ENCODE results near the gene APOBR.
A peak's percentile ranks its signal among the peaks of the same experiment; 100 is the strongest.
"Not testable (repeated sequence)": the region's sequence is repeated elsewhere in the genome, so short reads cannot be mapped to it uniquely, and the experiment has no call there.

The APOBR gene, protein sequence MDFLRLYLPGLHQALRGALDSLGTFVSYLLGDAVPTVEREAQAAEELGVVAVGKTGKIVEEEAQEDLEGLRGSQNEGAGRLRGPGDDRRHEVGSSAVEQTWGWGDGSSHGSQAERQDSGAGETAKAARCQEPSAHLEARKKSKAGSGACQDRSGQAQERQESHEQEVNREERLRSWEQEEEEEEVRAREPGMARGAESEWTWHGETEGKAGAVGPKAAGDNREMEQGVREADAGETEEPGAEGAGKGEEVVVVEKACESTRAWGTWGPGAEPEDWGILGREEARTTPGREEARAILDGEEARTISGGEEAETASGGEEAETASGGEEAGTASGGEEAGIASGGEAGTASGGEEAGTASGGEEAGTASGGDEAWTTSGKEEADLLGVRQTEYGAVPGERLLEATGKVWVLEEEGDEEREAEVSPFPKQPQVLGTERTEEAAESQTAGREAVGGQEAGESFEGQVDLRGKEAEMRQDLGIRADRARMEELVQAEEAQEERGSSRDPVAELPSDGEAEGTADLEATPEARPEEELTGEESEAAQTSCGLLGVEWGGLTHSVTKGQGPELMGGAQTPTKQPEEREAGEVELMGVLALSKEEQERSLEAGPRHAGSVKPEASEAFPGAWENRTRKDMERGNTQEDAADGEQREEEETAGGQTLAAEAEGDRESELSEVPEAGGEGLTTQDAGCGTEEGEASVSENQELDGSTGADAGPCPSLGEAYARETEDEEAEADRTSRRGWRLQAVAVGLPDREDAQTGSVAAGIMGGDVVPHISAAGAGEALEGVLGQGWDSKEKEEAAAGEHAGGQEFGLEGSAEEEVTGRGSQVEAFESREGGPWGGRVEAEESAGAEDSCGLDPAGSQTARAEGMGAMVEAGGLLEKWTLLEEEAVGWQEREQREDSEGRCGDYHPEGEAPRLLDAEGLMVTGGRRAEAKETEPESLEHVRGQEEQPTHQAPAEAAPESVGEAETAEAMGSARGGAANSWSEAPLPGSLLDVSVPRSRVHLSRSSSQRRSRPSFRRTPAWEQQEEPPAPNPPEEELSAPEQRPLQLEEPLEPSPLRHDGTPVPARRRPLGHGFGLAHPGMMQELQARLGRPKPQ

DNA sequence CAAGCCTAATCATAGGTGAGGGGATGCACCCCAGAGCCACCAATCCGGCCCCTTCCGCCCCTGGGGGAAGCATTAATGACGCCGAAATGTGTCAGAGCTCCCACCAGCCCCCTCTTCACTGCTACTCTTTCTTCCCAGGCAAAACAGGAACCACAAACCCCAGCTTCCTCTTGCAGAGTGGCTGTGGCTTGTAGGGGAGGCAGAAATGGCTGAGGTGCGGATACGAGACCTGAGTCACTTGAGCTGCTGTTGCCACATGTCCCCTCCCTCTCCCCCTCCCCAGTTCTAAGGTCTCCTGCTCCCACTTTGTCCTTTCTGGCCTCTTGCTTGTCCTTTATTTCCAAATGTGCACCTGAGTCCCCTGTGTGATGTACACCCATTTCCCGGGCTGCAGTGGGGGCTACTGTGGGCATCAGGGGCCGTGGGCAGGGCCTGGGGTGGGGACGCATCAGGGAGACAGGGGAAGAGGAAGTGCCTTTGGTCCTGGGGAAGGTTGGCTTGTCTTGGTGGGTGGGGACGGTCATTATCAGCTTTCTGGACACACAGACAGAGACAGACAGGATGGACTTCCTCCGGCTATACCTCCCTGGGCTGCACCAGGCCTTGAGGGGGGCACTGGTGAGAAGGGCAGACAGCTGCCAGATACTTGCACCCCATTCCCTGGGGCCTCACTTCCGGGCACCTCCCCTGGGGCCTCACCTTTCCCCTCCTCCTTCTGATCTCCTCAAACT lies at the start of gene APOBR:
Gene APOBR, plus strand, starts transcription at position 523 of the 731 bp plus-strand sequence. Its CDS starts 39 bp downstream, at position 562.
- DNase-seq (ENCODE audit: low read depth in 2 of 2) = peak; percentile 79 to 81

DNA sequence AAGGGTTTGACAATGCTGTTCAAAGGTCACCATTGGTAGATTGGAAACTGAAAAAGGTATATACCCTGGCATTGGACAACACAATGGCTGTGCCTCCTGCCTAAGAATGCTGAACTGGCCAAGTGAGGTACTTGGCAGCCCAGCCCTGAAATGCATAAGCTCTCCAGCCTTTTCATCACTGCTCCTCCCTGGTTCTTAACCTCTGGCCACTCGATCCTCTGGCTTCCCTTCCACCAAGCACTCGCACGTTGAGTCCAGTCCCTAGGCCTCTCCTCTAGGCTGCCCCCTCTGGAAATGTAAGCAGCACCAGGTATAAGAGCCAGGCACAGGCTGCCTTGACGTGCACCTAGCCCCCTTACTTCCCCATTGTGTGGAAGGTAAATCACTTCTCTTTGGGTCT lies 48.1 kb upstream of the APOBR start:
- not testable (repeated sequence) for DNase-seq (ENCODE audit: low read depth in 2 of 2)

DNA sequence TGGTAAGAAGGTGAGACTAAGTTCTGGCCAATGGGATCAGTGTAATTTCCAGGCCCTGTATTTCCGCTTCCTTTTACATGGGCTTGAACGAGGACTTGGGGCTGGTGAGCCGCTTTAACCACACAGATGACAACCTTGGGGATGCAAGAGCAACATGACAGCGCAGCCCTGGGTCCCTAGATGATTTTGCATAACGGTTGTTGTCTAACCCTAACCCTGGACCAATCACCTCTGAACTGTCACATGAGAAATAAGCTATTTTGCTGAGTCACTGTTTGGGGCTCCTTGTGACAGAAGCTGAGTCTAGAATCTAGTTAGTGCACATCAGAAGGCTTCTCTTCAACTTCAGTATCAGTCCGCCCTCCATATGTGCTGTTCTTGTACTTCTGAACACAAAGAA lies 47.4 kb upstream of the APOBR start:
- not testable (repeated sequence) for DNase-seq (ENCODE audit: low read depth in 2 of 2)

DNA sequence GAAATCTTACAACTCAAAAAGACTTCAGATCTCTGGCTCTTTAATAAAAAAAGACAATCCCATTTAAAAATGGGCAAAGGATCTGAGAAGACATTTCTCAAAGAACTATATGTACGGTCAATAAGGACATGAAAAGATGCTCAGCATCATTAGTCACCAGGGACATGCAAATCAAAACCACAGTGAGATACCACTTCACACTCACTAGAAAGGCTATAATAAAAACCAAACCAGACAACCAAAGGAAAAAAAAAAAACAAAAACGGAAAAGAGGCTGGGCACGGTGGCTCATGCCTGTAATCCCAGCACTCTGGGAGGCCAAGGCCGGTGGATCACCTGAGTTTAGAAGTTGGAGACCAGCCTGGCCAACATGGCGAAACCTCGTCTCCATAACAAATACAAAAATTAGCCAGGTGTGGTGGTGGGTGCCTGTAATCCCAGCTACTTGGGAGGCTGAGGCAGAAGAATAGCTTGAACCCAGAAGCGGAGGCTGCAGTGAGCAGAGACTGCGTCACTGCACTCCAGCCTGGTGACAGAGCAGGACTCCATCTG lies 20.7 kb upstream of the APOBR start:
- no peak for DNase-seq (ENCODE audit: low read depth in 2 of 2)

DNA sequence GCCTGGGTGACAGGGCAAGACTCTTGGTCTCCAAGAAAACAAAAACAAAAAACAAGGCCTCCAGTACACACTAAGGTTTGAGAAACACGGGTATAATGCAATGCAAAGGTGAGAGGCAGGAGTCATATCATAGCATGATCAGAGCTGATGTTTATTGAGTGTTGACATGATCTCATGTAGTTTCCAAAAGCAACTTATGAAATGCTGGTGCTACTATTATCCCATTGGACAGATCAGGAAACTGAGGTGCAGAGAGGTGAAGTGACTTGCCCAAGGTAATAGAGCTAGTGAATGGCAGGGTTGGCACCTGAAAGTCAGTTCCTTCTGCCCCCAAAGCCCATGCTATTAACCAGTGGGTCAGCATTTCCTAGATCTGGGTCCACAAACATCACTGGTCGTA lies 19.2 kb upstream of the APOBR start:
- no peak for DNase-seq (ENCODE audit: low read depth in 2 of 2)

DNA sequence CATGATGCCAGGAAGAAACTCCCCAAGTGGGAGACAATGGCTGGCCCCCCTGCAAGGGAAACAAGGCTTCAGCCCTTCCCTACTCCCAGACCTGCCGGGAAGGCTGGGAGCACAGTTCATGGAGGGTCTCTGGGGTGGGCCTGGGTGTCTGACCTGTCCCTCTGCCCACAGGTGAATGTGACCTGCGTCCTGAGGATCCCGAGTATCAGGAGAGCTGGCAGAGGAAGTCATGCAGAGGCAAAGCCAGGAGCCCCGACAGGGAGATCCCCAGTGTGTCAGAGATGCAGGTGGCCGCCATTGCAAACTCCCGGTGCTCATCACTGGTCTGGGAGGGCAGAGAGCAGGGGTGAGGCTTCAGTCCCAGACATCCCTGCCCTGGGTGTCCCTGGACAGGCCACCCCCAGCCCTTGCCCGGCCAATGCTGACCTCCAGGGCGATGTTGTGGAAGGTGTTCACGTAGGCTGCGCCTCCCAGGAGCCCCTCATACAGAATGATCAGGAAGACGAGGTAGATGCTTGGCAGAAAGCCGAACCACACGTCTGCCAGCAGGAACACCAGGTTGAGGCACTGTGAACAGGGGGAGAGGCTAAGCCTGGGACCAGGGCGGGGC lies 17.0 kb upstream of the APOBR start:
- DNase-seq (ENCODE audit: low read depth in 2 of 2) = no peak

DNA sequence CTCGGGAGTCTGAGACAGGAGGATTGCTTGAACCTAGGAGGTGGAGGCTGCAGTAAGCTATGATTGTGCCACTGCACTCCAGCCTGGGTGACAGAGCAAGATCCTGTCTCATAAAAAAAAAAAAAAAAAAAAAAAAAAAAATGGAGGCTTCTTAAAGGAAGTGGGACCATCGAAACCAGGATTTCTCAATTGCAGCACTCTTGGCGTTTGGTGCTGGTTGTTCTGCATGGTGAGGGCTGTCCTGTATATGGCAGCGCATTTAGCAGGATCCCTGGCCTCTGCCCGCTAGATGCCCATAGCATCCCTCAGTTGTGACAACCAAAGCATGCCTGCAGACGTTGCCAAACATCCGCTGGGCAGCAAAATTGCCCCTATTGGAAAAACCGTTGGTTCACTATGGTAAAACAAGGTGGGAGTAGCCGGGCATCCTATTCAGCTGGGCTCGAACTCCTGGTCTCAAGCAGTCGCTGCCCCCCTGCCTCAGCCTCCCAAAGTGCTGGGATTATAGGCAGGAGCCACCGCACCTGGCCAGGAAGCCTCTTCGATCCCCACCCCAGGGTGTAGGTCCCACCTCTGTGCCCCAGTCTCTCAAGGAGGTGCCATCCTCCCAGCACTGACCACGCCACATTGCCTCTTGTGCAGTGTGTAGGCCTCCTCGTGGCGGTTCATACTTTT lies 15.8 kb upstream of the APOBR start:
- DNase-seq (ENCODE audit: low read depth in 2 of 2) = no peak

DNA sequence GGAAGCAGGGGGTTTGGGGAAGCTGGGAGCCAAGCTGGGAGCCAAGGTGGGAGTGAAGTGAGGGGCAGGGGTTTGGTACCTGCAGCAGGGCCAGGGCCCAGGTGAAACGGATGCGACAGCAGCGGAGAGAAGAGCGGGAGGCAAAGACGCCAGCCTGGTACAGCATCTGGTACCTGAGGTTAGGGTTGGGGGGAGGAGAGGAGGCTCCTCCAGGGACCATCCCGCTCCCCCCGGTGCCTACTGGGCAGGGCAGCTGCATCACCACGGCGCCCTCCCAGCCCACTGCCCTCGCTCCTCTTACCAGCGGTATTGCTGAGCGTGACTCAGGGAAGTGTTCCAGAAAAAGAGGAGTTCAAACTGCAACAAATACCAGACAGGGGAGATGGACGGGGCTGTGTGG lies 12.4 kb upstream of the APOBR start:
- no peak for DNase-seq (ENCODE audit: low read depth in 2 of 2)

DNA sequence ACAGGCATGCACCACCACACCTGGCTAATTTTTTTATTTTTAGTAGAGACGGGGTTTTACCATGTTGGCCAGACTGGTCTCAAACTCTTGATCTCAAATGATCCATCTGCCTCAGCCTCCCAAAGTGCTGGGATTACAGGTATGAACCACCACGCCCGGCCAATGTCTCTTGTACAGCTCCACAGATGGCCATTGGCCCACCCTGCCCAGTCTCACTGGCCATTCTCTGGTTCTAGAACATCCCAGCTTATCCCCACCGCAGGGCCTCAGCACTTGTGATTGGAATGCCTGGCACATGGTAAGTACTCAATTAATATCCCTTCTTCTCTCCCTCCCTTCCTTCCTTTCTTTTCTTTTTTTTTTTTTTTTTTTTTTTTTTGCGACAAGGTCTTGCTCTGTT lies 11.1 kb upstream of the APOBR start:
- DNase-seq (ENCODE audit: low read depth in 2 of 2) = not testable (repeated sequence)

DNA sequence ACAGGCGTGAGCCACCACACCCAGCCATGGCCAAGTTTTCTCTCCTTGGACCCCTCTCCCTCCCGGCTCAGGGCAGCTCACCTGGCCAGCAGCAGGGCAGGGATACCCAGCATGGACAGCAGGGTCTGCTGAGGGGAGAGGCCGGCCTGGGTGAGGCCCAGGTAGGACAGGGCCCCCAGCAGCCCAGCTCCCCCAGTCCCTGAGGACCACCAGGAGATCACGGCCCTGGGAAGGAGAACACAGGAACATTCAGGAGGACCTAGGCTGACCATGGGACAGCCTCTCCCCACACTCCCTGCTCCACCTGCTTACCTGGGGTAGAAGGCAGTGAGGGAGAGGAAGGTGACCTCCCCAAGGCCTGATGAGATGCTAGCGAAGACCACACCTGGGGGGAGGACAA lies 8.2 kb upstream of the APOBR start:
- DNase-seq (ENCODE audit: low read depth in 2 of 2) = no peak

DNA sequence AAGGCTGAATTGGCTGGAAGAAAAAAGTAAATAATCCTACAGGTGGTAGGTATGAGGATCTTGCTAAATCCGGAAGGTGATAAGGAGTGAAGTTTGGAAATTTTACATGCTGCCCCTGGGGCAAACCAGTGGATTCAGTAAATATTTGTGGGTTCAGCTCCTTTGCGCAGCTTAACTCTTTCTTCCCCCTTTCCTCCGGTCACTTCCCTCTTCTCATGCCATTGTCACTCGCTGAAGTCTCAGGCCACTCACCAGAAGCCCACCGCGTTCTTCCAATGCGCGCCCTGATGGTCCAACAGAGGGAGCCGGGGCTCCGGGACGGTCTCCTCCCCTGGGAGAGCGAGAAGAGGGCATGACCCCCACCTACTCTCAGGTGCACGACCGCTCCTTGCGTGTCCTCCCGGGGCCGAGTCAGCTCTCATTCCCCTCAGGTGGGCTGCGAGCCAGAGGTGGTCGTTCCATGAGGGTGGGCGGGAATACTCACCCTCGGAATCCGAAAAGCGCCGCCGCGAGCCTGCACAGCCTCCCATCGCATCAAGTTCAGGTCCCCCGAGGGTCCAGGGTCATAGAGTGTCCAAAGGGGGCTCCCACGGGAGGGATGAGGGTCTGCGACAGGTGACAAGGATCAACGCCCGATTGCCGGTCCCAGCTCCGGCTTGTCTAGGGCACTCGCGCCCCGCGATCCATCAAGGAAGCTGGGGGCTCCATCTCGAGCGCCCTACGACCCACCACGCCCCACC lies 3.0 kb upstream of the APOBR start:
- no peak for DNase-seq (ENCODE audit: low read depth in 2 of 2)

DNA sequence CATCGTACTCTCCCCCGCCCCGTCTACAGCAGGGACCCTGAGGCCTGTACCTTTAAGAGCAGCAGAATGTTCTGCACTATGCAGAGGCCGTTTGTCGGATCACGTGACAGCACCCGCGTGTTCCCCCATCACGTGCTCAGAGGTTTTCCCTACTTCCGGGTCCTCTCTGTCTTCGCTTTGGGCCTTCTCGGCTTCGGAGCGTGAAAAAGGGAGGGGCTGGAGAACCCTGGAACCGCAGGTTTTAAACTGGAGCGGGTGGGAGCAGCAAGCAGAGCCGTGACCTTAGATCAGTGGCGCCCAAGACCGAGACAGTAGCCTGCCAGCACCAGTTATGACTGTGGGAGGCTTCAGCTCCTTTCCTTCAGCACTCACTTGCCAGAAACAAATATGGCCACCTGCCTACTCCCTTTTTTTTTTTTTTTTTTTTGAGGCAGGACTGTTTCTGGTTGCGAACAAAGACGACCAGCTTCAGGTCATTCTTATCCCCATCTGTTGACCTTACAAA lies 2.4 kb upstream of the APOBR start, which contains the start of gene CLN3:
Gene CLN3, minus strand, starts transcription at position 105 of the 505 bp plus-strand sequence. CDS start 315 bp downstream, outside the sequence.
- DNase-seq (ENCODE audit: low read depth in 2 of 2) = peak; percentile 82

DNA sequence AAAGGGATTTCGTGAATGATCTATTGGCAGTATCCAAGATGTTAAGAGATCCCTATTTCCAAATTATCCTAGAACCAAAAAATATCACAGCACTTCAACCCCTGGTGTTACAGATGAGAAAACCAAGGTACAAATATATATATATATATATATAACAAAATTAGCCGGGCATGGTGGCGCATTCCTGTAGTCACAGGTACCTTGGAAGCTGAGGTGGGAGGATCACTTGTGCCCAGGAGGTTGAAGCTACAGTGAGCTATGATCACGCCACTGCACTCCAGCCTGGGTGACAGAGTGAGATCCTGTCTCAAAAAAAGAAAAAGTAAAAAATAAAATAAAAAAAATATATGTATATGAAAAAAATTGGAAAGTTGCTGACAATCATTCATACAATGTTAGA lies 1.9 kb upstream of the APOBR start:
- no peak for DNase-seq (ENCODE audit: low read depth in 2 of 2)

DNA sequence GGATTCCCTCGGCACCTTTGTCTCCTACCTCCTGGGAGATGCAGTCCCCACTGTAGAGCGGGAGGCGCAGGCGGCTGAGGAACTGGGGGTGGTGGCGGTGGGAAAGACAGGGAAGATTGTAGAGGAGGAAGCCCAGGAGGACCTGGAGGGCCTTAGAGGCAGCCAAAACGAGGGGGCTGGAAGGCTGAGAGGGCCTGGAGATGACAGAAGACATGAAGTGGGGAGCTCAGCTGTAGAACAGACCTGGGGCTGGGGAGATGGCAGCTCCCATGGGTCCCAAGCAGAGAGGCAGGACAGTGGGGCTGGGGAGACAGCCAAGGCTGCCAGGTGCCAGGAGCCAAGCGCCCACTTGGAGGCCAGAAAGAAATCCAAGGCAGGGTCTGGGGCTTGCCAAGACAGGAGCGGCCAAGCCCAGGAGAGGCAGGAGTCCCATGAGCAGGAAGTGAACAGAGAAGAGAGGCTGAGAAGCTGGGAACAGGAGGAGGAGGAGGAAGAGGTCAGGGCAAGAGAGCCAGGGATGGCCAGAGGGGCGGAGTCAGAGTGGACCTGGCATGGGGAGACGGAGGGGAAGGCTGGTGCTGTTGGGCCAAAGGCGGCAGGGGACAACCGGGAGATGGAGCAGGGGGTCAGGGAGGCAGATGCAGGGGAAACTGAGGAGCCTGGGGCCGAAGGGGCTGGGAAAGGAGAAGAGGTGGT lies 803 bp downstream of the APOBR start:
- DNase-seq (ENCODE audit: low read depth in 2 of 2) = no peak

DNA sequence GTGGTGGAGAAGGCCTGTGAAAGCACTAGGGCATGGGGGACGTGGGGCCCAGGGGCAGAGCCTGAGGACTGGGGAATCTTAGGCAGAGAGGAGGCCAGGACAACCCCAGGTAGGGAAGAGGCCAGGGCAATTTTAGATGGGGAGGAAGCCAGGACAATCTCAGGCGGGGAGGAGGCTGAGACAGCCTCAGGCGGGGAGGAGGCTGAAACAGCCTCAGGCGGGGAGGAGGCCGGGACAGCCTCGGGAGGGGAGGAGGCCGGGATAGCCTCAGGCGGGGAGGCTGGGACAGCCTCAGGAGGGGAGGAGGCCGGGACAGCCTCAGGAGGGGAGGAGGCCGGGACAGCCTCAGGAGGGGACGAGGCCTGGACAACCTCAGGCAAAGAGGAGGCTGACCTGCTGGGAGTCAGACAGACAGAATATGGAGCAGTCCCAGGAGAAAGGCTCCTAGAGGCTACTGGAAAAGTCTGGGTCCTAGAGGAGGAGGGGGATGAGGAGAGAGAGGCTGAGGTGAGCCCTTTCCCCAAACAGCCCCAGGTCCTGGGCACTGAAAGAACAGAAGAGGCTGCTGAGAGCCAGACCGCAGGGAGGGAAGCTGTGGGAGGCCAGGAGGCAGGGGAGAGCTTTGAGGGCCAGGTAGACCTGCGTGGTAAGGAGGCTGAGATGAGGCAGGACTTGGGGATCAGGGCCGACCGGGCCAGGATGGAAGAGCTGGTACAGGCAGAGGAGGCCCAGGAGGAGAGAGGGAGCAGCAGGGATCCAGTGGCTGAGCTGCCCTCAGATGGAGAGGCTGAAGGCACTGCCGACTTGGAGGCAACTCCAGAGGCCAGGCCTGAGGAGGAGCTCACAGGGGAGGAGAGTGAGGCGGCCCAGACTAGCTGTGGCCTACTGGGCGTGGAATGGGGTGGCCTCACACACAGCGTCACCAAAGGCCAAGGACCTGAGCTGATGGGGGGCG lies 1.6 kb downstream of the APOBR start:
- no peak for DNase-seq (ENCODE audit: low read depth in 2 of 2)

DNA sequence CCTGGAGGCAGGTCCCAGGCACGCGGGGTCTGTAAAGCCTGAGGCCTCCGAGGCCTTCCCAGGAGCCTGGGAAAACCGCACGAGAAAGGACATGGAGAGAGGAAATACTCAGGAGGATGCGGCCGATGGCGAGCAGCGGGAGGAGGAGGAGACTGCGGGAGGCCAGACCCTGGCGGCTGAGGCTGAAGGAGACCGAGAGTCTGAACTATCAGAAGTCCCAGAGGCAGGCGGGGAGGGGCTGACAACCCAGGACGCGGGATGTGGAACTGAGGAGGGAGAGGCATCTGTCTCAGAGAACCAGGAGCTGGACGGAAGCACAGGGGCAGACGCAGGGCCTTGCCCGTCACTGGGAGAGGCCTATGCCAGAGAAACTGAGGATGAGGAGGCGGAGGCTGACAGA lies 2.4 kb downstream of the APOBR start:
- DNase-seq (ENCODE audit: low read depth in 2 of 2) = no peak

DNA sequence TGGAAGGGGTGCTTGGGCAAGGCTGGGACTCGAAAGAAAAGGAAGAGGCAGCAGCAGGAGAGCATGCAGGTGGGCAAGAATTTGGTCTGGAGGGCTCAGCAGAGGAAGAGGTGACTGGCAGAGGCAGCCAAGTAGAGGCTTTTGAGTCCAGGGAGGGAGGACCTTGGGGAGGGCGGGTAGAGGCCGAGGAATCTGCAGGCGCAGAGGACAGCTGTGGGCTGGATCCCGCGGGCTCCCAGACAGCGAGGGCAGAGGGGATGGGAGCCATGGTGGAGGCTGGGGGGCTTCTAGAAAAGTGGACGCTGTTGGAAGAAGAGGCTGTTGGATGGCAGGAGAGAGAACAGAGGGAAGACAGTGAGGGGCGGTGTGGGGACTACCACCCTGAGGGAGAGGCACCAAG lies 2.9 kb downstream of the APOBR start:
- no peak for DNase-seq (ENCODE audit: low read depth in 2 of 2)

Measured in stimulated activated CD4-positive, alpha-beta T cell treated with anti-CD3 and anti-CD28 coated beads, Interleukin-15, amount 100 ng/mL, for 48 hours (primary cell).